Astrocyte of the cerebellum (primary cell): ENCODE results near the gene FRAT2.

ENCODE experiments used
- DNase-seq: peaks from one replicate; pipeline ENCODE4 v3.0.0-alpha.2; 2011; ENCODE audit warnings: low read depth
- H3K4me3 ChIP-seq: 2 replicates; pipeline ENCODE4 v1.5.1; 2011; ENCODE audit warnings: mild to moderate bottlenecking, low read depth, low read length, moderate library complexity
- CTCF ChIP-seq: IDR thresholded peaks from 2 replicates; pipeline ENCODE4 v1.5.1; 2012; ENCODE audit warnings: low read length, low read depth, moderate library complexity, mild to moderate bottlenecking; ENCODE audit errors: missing control alignments
- in situ Hi-C: cut with HindIII; loops from 2 replicates; pipeline ENCODE4 v1.10.0; 2017; ENCODE audit warnings: low sequenced_read_pairs

Gene FRAT2

GRCh38 chr10:97328646-97329453, 5.7 kb downstream of the FRAT2 start:
- in situ Hi-C loops = no loop called here
- TF ChIP-seq CTCF = no peak
- no peak overlapping the region for H3K4me3 ChIP-seq
- no peak for DNase-seq

GRCh38 chr10:97327348-97328294, 6.9 kb downstream of the FRAT2 start:
- no peak for DNase-seq
- no peak overlapping the region for H3K4me3 ChIP-seq
- in situ Hi-C loops = no loop called here
- TF ChIP-seq CTCF = no peak

- TF ChIP-seq CTCF = no peak
- in situ Hi-C loops = no loop called here
- no peak for DNase-seq
- no peak overlapping the region for H3K4me3 ChIP-seq
These were observed 8.8 kb downstream of the FRAT2 start for GRCh38 chr10:97325754-97326153.

- no peak overlapping the region for H3K4me3 ChIP-seq
- in situ Hi-C loops = no loop called here
- DNase-seq = no peak
- no peak for TF ChIP-seq CTCF
These were observed 11.0 kb downstream of the FRAT2 start for GRCh38 chr10:97323501-97323900.

- in situ Hi-C loops = no loop called here
- DNase-seq = no peak
- TF ChIP-seq CTCF = no peak
- H3K4me3 ChIP-seq = no peak overlapping the region
These were observed 12.7 kb downstream of the FRAT2 start for GRCh38 chr10:97321804-97322190.

GRCh38 chr10:97321032-97321803, 13.3 kb downstream of the FRAT2 start:
- in situ Hi-C loops = no loop called here
- DNase-seq = no peak
- no peak overlapping the region for H3K4me3 ChIP-seq
- no peak for TF ChIP-seq CTCF
